HG02973 (cell line): Measurements from ENCODE around the gene RBFOX2.

Experiments
- ATAC-seq: cut with Tn5 transposase; IDR thresholded peaks from one replicate; pipeline ENCODE4 v1.9.1; 2021; ENCODE audit warnings: moderate library complexity; ENCODE audit not compliant: unreplicated experiment

The RBFOX2 gene

DNA sequence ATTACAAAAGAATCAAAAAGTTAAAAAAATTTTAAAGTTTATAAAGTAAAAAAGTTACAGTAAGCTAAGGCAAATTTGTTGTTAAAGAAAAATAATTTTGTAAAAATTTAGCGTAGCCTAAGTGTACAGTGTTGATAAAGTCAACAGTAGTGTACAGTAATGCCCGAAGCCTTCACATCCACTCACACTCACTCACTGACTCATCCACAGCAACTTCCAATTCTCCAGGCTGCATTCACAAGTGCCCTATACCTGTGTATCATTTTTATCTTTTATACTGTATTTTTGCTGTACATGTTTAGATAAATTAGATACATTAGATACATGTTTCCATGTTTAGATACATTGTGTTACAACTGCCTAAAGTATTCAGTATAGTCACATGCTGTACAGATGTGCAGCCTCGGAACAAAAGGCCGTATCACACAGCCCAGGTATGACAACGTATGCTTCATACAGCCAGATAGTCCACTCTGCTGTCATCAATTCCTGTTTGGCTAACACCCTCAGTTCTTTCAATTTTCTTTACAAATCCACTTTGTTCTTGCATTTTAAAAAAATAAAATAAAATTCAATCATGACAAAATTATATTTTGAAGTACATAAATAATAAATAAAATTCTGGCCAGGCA, 80.7 kb downstream of the RBFOX2 start:
- no peak for ATAC-seq

DNA sequence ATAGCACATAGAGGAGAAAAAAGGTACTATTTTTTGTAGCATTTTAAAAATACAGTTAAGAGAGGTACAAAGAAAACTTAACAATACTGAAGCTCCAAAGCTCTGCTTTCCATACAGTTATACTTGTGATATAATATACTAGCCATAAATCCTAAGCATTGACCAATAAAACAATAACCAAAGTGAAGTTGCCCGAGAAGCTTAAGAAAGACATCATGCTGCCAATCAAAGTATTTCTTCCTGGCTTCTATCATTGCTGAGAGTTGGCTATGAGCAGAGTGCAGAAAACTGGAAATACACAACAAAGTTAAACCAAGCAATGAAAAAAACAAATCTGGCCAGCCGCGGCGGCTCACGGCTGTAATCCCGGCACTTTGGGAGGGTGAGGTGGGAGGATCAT, 84.2 kb downstream of the RBFOX2 start:
- ATAC-seq = no peak

DNA sequence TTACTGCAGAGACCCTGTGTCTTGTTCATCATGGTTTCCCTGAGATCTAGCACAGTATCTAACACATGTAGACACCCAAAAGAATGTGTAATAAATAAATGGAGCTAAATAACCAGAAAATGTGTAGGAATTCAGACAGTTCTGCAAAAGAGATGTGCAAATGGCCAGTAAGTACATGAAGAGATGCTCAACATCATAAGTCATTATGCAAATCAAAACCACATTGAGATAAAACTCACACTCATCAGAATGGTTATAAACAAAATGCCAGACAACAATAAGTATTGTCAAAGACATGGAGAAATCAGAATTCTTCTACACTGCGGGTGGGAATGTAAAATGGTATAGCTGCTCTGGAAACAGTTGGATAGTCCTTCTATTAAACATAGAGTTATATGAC, 88.5 kb downstream of the RBFOX2 start:
- ATAC-seq = no peak

DNA sequence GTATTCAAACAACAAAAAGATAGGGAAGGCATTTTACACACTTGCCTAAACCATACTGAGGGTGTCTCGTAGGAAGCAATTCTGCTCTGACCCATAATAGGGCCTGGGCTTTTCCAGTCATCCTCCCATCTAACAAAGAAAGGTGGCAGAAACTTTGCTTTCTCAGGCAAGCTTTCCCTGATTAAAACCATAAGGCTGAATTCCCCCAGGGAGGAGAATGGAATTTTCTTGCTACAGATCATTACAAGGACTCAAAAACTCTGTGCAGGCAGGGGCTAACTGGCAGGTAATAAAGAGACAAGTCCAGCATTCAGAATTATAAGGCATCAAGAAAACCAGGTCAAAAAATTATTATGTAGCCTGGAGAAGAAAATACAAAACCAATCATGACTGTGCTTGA, 90.4 kb downstream of the RBFOX2 start:
- no peak for ATAC-seq

DNA sequence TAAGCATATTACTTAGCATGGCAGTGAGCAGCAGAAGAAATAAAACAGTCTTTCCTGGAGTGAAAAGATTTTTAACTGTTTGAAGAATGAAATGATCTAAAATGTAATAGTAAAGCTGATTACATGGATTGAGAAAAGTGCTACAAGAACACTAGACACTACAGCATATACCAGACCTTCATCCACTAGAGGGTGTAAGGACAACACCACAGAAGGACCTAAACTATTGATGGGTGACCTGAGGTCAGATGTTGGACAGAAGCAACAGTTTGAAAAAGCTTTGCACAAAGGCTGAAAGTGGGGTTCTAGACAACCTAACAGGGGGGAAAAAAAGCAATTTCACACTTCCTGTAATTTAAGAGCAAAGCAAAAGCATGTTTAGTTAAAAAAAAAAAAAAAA, 97.7 kb downstream of the RBFOX2 start:
- ATAC-seq = no peak

DNA sequence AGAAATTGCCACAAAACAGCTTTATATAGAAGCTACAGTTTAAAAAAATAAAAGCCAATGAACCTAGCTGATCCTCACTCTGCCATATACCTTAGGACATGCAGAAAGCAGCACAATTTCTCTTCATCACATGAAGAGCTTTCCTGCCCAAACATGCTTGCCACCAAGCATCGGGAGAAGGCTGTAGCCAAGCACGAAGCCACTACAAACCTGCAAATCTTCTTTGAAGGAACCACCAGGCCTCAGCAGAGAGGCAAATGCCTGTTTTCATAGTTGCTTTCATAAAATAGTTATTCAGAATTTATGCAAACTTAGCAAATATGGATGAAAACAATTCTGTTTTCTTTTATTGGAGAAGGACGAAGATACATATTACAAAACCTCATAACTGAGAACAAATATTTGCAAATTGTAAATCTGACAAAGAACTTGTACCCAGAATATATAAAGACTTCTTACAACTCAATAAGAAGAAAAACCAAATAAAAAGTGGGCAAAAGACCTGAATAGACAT, 100.3 kb downstream of the RBFOX2 start:
- no peak for ATAC-seq

DNA sequence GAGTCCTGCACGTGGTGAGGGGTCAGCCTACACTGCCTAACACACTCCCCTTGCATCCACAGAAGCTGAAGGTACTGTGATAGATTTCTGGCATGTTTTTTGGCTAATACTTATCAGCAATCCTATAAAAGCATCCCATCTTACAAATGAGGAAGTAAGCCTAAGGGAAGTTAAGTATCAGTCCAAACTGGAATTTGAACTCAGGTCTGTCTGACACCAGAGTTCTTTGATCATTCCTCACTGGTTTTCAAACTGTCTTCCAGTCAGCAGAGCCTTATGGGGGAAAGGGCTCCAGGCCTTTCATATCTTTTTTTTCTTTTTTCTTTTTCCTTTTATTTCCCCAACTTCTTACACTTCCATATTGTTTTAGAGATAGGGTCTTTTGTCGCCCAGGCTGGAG, 105.6 kb downstream of the RBFOX2 start:
- no peak for ATAC-seq

DNA sequence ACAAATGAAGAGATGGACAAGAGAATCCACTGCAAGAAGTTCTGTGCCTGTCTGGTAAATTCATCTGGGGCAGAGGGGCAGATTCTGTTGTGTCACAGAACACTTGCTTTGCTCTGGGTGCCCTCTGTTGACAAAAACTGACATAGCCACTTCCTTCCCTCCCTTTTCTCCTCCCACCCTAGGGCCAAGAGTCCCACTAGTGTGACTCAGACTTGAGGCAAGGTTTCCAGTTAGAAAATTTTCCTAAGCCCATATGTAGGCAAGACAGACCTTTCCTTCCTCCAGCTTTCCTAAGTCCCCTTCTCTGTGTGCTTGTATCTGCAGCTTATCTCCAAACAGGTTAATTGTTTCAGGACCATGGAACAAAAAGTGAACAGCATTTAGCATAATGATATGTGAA, 106.8 kb downstream of the RBFOX2 start:
- no peak for ATAC-seq

DNA sequence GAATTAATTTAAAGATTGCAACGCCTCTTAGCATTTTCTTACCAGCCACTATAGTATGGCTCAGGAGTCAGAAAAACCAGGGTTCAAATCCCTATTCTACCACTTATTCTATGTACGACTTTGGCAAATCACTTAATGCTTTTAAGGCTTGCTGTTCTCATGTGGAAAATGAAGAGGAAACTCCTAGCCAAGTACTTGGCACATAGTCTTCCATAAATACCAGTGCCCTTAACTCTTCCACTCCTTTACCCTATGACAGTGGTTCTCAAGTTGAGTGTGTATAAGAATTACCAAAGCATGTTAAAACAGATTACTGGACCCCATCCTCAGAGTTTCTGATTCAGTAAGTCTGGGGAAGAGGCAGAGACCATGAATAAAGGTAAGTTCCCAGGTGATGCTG, 107.6 kb downstream of the RBFOX2 start:
- no peak for ATAC-seq

DNA sequence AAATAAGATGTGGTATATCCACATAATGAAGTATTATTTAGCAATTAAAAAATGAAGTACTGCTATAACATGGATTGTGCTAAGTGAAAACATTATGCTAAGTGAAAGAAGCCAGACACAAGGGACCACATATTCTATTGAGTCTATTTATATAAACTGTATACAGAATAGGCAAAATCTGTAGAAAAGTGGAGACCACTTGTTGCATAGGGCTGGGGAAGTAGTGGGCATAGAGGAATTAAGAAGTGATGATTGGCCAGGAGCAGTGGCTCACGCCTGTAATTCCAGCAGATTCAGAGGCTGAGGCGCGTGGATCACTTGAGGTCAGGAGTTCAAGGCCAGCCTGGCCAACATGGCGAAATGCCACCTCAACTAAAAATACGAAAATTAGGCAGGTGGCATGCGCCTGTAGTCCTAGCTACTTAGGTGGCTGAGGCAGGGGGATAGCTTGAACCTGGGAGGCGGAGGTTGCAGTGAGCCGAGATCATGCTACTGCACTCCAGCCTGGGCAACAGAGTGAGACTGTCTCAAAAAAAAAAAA, 109.6 kb downstream of the RBFOX2 start:
- no peak for ATAC-seq

DNA sequence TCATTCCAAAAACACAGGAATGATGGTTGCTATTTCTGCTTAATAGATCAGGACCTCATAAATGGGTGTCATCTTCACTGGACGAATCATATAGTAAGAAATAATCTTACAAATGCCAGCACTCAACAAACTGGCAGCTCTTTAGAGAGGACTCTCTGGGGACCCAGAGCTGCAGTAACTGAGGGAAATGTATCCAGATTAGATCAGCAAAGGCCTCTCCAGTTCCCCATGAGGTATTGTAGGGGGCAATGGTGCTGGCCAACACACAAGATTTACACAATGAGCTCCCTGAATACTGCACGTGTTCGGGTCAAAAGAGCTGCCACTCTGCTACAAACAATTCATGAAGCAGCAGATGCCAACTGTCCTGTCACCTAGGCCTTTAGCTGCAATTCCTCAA, 110.2 kb downstream of the RBFOX2 start:
- ATAC-seq = no peak

DNA sequence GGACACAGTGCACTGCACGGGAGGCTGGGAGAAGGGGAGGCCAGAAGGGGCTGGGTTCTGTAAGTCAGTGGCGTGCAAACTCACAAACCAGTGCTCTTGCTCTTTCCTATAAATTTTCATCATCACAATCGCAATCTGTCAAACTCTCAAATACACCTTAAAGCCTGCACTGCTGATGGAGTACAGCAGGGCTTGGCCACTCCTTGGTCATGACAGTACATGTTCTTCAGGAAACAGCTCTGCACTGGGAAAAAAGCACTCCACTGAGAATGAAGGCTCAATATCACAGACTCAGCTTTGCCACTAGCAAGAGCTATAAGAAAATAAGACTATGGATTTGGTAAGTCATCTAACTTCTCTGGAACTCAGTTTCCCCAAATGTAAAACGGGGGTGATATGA, 111.0 kb downstream of the RBFOX2 start:
- no peak for ATAC-seq

DNA sequence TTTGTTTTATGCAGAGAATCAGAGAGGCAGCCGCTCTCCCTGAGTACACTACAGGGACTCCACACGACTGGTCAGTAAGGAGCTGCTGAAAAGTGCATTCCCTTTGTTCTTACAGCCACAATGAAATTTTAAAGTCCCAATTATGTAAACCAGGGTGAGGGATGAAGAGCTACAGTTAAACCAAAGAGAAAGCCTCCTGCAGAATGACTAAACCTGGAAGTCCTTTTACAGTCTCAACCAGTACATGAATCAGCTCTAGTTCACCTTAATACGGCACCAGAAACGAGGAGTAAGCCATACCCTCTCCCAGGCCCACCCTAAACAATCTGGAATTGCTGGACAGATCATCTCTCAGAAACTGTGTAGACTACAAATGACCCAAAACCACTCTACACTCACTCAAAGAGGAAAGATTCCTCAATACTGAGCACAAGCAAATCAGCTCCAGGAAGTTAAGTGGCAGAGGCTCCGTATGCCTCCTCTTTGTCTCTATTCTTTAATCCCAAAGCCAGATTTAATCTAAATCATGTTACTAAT, 113.1 kb downstream of the RBFOX2 start:
- no peak for ATAC-seq

DNA sequence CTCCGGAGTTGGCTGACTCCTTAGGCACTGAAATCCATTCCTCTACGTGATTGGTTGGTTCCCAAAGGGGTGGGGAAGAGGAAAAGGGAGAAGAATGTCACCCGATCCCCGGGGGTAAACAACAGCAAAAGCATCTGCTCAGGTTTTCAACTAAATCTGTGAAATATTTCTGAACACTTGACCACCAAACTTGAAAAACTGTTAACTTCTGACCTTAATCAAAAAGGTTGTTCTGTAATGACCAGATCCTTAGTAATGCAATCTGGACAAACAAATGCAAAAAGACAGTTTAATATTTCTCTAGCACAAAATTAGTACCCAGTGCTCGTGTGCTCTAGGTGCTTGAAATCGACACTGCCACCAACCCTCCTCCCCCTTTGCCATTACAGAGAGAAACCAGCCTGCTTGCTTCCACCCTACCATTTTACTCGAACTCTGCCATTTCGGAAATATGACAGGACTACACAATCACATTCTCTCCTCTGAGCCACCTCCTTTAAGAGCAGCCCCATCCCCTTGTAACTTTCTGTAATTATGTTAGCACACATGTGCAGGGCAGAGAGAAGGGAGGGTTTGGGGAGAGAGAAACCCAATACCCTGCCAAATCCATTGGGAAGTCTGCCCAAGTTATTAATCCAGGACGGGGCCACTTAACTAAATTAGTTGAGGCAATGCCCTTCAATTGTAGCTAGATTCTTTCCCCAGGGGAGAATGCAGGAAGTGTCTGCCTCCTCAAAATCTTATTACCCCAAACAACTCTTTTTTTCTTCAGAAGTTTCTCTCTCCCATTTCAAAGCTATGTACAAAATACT, 113.8 kb downstream of the RBFOX2 start:
- no peak for ATAC-seq

DNA sequence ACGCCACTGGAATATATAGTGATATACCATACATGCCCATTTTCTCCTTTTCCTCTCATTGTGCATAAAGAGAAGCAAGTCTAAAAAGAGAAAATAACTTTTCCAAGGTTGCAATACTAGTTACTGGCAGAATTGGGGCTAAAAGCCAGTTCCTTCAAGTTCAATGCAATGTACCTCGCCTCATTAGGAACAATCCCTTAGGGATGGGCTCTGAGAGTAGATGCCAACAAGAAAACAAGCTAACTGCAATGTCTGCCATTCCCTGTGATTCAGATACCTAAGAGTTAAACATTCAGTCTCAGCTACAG, 114.3 kb downstream of the RBFOX2 start:
- no peak for ATAC-seq

DNA sequence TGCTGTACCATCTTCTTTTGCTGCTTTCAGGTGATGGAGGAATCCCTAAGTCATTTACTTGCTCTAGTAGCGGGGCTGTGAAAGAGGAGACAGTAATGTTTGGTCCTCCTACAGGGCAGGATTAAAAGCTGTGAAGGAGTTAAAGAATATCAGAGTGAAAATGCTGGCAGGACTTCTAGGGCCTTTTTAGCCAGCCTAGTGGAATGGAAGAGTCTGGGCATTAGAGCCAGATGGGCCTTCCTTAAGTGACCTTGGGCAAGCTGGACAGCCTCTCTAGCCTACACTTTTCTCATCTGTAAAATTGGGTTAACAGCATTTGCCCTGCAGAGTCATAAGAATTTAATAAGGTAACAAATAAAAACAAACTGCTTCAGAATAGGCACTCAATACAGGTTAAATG, 114.7 kb downstream of the RBFOX2 start:
- ATAC-seq = no peak

DNA sequence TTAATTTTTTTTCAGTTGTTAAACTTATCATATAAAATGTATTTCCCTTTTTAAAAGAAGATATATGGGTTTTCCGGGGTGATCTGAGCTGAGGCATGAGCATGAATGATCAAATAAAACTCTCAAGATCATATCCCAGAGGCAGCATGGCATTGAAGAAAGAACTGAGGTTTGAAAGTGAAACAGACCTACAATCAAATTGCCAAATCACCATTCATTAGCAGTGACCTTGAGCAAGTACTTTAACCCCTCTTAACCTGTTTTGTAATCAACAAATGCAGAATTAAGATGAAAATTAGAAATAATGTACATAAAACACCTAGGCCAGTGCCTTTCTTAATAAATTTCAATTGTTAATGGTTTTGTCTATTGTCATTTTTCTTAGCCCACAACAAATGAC, 116.0 kb downstream of the RBFOX2 start:
- ATAC-seq = no peak

DNA sequence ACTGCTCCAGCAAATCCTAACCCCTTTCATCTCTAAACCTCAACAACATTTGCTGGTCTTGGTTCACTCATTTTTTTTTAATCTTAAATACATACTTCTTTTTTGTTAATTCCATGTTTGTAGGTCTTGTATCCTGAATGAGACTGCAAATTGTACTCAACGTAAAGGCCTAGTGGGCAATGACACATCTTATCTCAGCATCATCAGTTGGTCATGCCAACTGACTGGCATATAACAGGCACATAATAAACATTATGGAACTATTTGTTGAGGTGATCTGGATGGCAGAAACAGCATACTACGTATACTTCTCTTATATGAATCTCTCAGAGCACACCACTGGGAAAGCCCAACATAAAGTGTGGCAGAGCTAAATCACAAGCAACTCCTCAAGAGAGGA, 116.7 kb downstream of the RBFOX2 start:
- ATAC-seq = no peak

DNA sequence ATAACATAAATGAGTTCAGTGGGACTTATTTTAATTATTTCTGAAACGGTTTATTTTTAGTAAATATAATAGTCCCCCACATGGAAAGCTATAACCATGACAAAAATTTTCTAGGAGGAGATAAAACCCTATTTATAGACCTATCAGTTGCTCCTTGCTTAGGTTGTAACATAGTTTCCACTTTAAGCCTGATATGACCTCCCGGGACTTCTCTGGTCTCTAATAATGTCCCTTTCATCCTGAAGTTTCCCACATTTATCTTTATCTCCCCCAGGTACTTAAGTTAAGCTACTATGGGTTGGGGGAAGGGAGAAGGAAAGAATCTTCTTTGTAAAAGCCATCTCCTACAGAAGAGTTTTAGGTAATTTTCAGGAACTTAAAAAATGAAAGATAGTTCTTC, 117.7 kb downstream of the RBFOX2 start:
- no peak for ATAC-seq

DNA sequence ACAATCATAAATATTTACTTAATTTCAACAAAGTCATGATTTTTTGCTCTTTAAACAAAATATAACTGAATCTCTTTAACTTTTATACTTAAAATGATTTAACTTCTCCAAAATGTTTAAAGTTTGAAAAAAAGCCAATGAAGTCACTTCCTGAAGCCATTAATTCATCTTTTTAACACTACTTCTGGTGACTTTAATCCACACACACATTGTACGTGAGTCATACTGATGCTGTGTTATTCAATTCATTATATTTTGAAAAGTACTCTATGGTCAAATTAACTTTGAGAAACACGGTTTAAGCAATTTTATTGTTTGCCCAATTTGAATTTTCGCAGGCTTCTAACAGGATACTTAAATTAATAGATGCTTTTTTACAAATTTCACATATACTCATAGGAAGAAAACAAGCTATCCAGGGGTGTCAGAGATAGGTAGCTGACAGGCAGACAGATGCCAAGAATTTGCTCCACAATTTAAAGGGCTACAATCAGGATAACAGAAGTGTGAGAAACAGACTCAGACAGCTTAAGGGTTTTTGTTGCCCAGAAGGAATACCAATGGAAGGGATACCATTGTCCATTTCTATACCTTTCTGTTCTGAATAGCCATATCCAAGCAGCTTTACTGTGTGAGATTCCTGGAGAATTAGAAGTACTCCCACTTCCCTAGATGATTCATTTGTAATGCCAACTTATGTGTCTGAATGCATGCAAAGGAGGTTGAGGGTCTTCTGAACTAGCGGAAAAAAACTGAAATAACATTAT, 118.4 kb downstream of the RBFOX2 start:
- ATAC-seq = no peak

DNA sequence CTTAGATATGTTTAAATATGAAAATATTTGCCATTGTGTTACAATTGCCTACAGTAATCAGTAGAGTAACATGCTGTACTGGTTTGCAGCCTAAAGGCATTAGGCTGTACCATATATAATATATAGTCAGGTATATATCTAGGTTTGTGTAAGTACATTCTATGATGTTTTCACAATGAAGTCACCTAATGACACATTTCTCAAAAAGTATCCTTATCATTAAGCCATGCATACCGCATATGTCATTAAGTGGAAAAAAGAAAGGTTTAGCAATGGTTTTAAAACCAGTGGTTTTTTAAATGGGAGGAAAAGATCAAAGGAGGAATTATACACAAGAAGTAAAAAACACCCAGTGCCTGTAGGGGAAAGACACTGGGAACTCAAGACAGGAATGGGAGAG, 122.7 kb downstream of the RBFOX2 start:
- ATAC-seq = no peak
